Ramos (cell line): ENCODE measurements around the gene TLE1.

Experiments used
- in situ Hi-C: fragments of 300-500 bp; cut with MboI; formaldehyde crosslinking; loops from one replicate; pipeline ENCODE4 v1.14.3; 2022; ENCODE audit warnings: low sequenced_read_pairs; ENCODE audit not compliant: unreplicated experiment

The TLE1 gene

GRCh38 chr9:81588148-81588871, 101.0 kb downstream of the TLE1 start:
- in situ Hi-C loops = no loop called here

GRCh38 chr9:81586786-81587185, 102.6 kb downstream of the TLE1 start:
- in situ Hi-C loops = no loop called here

- in situ Hi-C loops = no loop called here
These were observed 104.1 kb downstream of the TLE1 start for GRCh38 chr9:81585191-81585763.

- in situ Hi-C loops = no loop called here
These were observed 105.2 kb downstream of the TLE1 start for GRCh38 chr9:81584099-81584498.

- in situ Hi-C loops = no loop called here
These were observed 107.4 kb downstream of the TLE1 start for GRCh38 chr9:81581986-81582385.

GRCh38 chr9:81579381-81579780, 110.0 kb downstream of the TLE1 start:
- in situ Hi-C loops = no loop called here

- in situ Hi-C loops = no loop called here
These were observed 110.7 kb downstream of the TLE1 start for GRCh38 chr9:81578606-81579005.

GRCh38 chr9:81575956-81576355, 113.4 kb downstream of the TLE1 start:
- in situ Hi-C loops = no loop called here

- in situ Hi-C loops = no loop called here
These were observed 114.9 kb downstream of the TLE1 start for GRCh38 chr9:81574405-81574804.

GRCh38 chr9:81573415-81574321, 115.7 kb downstream of the TLE1 start:
- in situ Hi-C loops = no loop called here

GRCh38 chr9:81570083-81570482, 119.3 kb downstream of the TLE1 start:
- in situ Hi-C loops = no loop called here

- in situ Hi-C loops = no loop called here
These were observed 123.2 kb downstream of the TLE1 start for GRCh38 chr9:81566074-81566698.

- in situ Hi-C loops = no loop called here
These were observed 123.7 kb downstream of the TLE1 start for GRCh38 chr9:81565609-81566008.

GRCh38 chr9:81565144-81565543, 124.2 kb downstream of the TLE1 start:
- in situ Hi-C loops = no loop called here

- in situ Hi-C loops = no loop called here
These were observed 124.7 kb downstream of the TLE1 start for GRCh38 chr9:81564632-81565031.

GRCh38 chr9:81563739-81564138, 125.6 kb downstream of the TLE1 start:
- in situ Hi-C loops = no loop called here

GRCh38 chr9:81563020-81563407, 126.3 kb downstream of the TLE1 start:
- in situ Hi-C loops = no loop called here

GRCh38 chr9:81562231-81563019, 126.9 kb downstream of the TLE1 start:
- in situ Hi-C loops = no loop called here

- in situ Hi-C loops = no loop called here
These were observed 128.3 kb downstream of the TLE1 start for GRCh38 chr9:81560851-81561732.
